Right lobe of liver (tissue), 6 donors: ENCODE data around the gene TMEM91. TPM values are rescaled to one million over a fixed set of nuclear protein-coding genes. Genes with fewer than 3 reads are reported as not detected.

ENCODE experiments used
- ATAC-seq, 4 donors: fragments of 200-7000 bp; cut with Tn5 transposase; one replicate each; pipeline ENCODE4 v1.9.1; 2020; ENCODE audit warnings: mild to moderate bottlenecking in 4 of 4, moderate library complexity in 4 of 4
- DNase-seq, 3 donors: peaks; one replicate each; pipeline ENCODE4 v3.0.0-alpha.2; 2020
- H3K27ac ChIP-seq, 3 donors: fragments of 200-600 bp; one replicate each; pipeline ENCODE4 v1.8.0; 2022
- H3K27me3 ChIP-seq, 2 donors: fragments of 200-600 bp; one replicate each; pipeline ENCODE4 v1.8.0; 2022
- H3K36me3 ChIP-seq, 4 donors: fragments of 200-600 bp; sonication (generic) in 1 of 4; one replicate each; pipeline versions ENCODE4 v1.5.1 to v1.8.0; 2017 to 2022; ENCODE audit warnings: control low read depth in 1 of 4
- H3K4me1 ChIP-seq, 4 donors: fragments of 200-600 bp; sonication (generic) in 1 of 4; one replicate each; pipeline versions ENCODE4 v1.5.1 to v1.8.0; 2017 to 2022; ENCODE audit warnings: control low read depth in 1 of 4
- H3K4me3 ChIP-seq, 3 donors: fragments of 200-600 bp; one replicate each; pipeline ENCODE4 v1.8.0; 2022
- H3K9me3 ChIP-seq, 4 donors: fragments of 200-600 bp; sonication (generic) in 1 of 4; one replicate each; pipeline versions ENCODE4 v1.5.1 to v1.8.0; 2017 to 2022; ENCODE audit warnings: control low read depth in 1 of 4
- POLR2A ChIP-seq: fragments of 450-650 bp; IDR thresholded peaks from one replicate; pipeline ENCODE4 v1.6.1; 2017; ENCODE audit warnings: antibody characterized with exemption, mild to moderate bottlenecking
- WGBS: methylation state at CpG from one replicate; pipeline ENCODE4 v1.1.6; 2018; ENCODE audit warnings: low coverage, low lambda C conversion rate; ENCODE audit not compliant: insufficient coverage; ENCODE audit errors: missing lambda C conversion rate; 5-methylcytosine and 5-hydroxymethylcytosine counted together
- intact Hi-C, 2 donors: fragments of 100-400 bp; cut with DNase I; formaldehyde crosslinking; loops; one replicate each; pipeline versions ENCODE4 v1.11.2 to v1.14.1; 2022
- long read RNA-seq: library from polyadenylated mRNA; unstranded; transcript quantifications from one replicate; pipeline ENCODE4 v2.0.0, GENCODE V29; 2019
- total RNA-seq, 6 experiments: library from RNA; depleted of rRNA in 2 of 6; stranded (reverse); fragments of >200 nt in 2 of 6; fragmentation: NEBNext Ultra II Directional in 3 of 6; extraction: Animal tissue kit (Norgen Biotek cat#: 25700) in 3 of 6; gene quantifications; one replicate each; pipeline versions ENCODE4 v1.1.0 to v1.2.4, GENCODE V29; 2016 to 2023
- TF ChIP-seq, protein P1 (sequence below), 4 donors: fragments of 200-600 bp in 3 of 4; fragments of 450-650 bp in 1 of 4; IDR thresholded peaks; one replicate each; pipeline versions ENCODE4 v1.5.1 to v1.8.0; 2016 to 2022; ENCODE audit warnings: antibody characterized with exemption in 4 of 4, mild to moderate bottlenecking in 2 of 4
- donor health status: DM: no; HTN: yes; CAD: no.
- donor health status: DM: no; HTN: no; CAD: no.
- donor health status: DM: no; HTN: no; CAD: no.
- donor health status: DM: no; HTN: yes; CAD: no.
- donor health status: DM: no; HTN: yes; CAD: no.

Gene TMEM91
- total RNA-seq = 1 to 10 TPM; 1.8 to 4.1 (median 3.0) TPM
- long read RNA-seq, partial matches to known transcripts = 0 of 3 reads
- long read RNA-seq, other reads (novel, unspliced or antisense) = 3 of 3 reads

DNA sequence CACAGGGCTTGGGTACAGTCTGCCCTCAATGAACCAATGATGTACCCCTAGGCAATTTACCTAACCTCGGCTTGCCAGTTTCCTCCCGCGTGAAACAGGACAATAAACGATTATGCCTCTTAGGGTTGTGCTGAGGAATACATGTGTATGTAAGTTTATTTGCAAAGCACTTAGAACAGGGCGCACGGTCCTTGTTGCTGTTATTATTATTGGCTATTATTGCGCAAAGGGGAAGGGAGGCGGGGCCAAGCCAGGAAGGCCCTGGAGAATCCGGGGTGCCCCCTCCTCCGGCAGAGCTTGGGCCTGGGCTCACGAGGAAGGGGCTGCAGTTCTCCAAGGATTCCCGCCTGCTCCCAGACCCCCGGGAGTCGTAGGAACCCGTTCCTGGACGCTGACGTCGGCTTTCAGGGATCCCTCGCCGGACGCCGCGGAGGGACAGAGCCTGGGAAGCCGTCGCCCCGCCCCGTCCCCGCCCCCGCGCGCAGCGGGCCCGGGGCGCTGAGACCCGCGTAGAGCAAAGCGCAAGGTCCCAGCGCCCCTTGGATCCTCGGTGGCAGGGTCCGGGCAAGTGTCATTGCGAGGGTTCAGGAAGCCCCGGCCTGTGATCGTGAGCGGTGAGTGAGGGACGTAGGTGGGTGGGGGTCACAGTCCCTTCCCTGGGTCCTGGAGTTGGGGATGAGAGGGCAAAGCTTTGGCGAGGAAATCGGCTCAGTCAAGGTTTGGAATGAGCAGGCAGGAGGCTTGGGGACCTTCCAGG, at the start of gene TMEM91:
Gene TMEM91 (plus strand): TSS at position 293 of the 757 bp plus-strand sequence. CDS start 1,777 bp downstream, outside the sequence.
- TF ChIP-seq POLR2A = no peak
- TF ChIP-seq, protein P1, sequence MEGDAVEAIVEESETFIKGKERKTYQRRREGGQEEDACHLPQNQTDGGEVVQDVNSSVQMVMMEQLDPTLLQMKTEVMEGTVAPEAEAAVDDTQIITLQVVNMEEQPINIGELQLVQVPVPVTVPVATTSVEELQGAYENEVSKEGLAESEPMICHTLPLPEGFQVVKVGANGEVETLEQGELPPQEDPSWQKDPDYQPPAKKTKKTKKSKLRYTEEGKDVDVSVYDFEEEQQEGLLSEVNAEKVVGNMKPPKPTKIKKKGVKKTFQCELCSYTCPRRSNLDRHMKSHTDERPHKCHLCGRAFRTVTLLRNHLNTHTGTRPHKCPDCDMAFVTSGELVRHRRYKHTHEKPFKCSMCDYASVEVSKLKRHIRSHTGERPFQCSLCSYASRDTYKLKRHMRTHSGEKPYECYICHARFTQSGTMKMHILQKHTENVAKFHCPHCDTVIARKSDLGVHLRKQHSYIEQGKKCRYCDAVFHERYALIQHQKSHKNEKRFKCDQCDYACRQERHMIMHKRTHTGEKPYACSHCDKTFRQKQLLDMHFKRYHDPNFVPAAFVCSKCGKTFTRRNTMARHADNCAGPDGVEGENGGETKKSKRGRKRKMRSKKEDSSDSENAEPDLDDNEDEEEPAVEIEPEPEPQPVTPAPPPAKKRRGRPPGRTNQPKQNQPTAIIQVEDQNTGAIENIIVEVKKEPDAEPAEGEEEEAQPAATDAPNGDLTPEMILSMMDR (IDR thresholded peaks at IDR 0.05) = no peak
- Histone ChIP-seq H3K9me3 (no peaks in the 10 kb centered on the region), H3K27me3 (no peaks in the 10 kb centered on the region), H3K36me3 (no peaks in the 10 kb centered on the region), H3K27ac (peak within 1 kb of the TSS; percentile 33 to 54 (median 44)), H3K4me1 (peaks cover 0 to 12% (median 3%) of the 10 kb centered on the region in 4 donors), H3K4me3 (peak within 1 kb of the TSS; percentile 54 to 57 (median 56))
- WGBS = 3% methylated on average over 15 of the region's 47 CpGs
- DNase-seq (peak in 1 of 3 donors; percentile 48), ATAC-seq (peak; percentile 62 to 69 (median 66))
- intact Hi-C loops = no loop called here

DNA sequence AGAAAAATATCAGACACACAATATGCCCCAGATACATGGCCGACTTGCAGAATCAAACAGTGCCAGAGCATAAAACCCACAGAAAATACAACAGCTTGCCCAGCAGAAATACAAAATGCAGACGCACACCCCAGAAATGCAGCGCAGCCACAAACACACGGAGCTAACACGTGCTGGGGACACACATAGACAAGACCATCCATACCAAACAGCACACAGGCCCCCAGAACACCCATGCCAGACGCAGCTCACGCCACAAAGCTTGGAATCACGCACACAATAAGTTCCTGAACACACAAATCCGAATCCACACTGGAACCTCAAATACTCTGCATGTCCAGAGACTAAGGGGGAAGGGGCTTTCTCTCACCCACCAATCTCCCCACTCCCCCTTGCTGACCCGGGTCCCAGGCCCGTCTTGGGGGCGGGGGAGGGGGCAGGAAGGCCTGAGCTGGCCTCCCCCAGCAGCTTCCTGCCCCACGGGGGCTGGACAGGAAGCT, 49.2 kb upstream of the TMEM91 start:
- WGBS = 0% methylated on average over 5 of the region's 13 CpGs
- TF ChIP-seq, protein P1 (IDR thresholded peaks at IDR 0.05) = no peak
- TF ChIP-seq POLR2A = no peak
- DNase-seq (no peak), ATAC-seq (no peak)
- peak overlapping the region in 1 of 3 donors; percentile 31 for H3K4me3 ChIP-seq
- intact Hi-C loops = no loop called here
- H3K4me1 ChIP-seq = peaks cover 0 to 22% (median 5%) of the 10 kb centered on the region in 4 donors
- no peaks in the 10 kb centered on the region for H3K27me3 ChIP-seq
- no peaks in the 10 kb centered on the region for H3K36me3 ChIP-seq
- H3K9me3 ChIP-seq = no peaks in the 10 kb centered on the region
- H3K27ac ChIP-seq = peak overlapping the region; percentile 21 to 75 (median 60)

DNA sequence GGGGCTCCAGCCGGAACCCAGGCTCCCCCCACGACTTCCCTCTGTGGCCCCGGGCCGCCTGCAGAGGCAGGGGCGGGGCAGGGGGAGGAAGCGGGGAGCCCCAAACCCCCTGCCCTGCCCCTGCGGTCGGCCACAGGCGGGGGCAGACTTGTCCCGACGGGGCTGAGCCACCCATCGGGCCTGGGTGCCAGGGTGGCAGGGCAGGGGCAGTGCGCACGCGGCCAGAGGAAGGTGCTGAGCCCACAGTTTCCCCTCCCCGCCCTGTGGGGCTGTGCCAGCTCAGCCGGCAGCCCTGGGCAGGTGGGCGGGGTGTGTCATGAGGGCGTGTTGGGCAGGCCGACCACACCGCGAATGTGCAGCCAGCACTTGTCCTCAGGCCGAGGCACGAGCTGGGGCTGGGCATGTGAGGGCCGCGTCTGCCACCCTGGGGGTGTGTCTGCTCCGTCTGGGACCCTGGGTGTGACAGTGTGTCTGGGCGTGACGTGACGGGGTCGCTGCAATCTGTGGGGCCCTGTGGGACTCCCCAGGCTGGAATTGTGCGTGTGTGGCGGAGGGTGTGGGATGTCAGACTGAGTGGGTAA, 48.7 kb upstream of the TMEM91 start:
- peaks cover 0 to 22% (median 5%) of the 10 kb centered on the region in 4 donors for H3K4me1 ChIP-seq
- 16% methylated on average over 6 of the region's 33 CpGs for WGBS
- H3K27me3 ChIP-seq = no peaks in the 10 kb centered on the region
- peak; percentile 47 to 66 (median 63) for ATAC-seq
- intact Hi-C loops = no loop called here
- no peak for TF ChIP-seq POLR2A
- TF ChIP-seq, protein P1 (IDR thresholded peaks at IDR 0.05) = no peak
- peak overlapping the region in 1 of 3 donors; percentile 31 for H3K4me3 ChIP-seq
- H3K27ac ChIP-seq = peak overlapping the region; percentile 21 to 75 (median 60)
- no peaks in the 10 kb centered on the region for H3K9me3 ChIP-seq
- no peaks in the 10 kb centered on the region for H3K36me3 ChIP-seq
- peak; percentile 69 to 82 (median 81) for DNase-seq

DNA sequence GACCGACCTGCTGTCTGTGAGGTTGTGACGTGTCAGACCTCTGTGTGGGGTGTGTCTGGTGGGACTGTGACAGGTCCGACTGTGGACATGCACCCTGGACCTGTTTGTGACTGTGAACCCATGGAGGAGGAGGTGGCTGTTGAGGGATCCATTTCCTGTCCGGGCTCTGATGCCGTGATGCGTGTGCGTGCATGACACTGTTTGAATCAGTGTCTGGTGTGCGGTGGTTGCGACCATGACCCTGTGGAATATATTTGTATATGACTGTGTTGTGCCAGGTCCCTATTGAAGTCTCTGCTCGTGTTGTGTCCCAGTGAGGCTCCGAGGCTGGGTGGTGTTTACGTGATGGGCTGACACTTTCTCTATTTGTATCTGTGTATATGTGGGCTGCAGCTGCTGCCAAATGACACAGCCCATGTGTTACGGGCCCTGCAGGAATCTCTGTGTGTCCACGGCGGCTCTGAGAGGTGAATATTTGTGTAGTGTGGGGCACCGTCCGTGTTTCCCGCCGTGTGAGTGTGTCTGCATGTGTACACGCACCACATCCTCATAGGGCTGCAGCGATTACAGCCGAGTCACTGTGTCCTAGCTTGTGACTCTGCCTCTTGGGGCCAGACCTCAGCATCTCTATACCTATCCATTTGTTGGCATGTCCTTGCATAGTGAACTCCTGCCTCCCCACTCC, 48.0 kb upstream of the TMEM91 start:
- Histone ChIP-seq H3K36me3 (no peaks in the 10 kb centered on the region), H3K27ac (peak overlapping the region in 2 of 3 donors; percentile 60 to 75), H3K4me3 (no peak overlapping the region), H3K4me1 (peaks cover 0 to 16% (median 5%) of the 10 kb centered on the region in 4 donors), H3K9me3 (no peaks in the 10 kb centered on the region), H3K27me3 (no peaks in the 10 kb centered on the region)
- ATAC-seq (peak in 1 of 4 donors; percentile 13), DNase-seq (peak in 2 of 3 donors; percentile 27 to 44)
- intact Hi-C loops = no loop called here
- WGBS = 20% methylated on average over 10 of the region's 22 CpGs
- TF ChIP-seq, protein P1 (IDR thresholded peaks at IDR 0.05) = no peak
- TF ChIP-seq POLR2A = no peak
